Adrenal gland (tissue), 12 donors: ENCODE measurements around the gene CNKSR2. TPM values are rescaled to one million over a fixed set of nuclear protein-coding genes. Genes with fewer than 3 reads are reported as not detected.
A peak's percentile ranks its signal among the peaks of the same experiment; 100 is the strongest.

Experiments used
- DNase-seq, 7 donors: peaks; one replicate each; pipeline ENCODE4 v3.0.0-alpha.2; 2019 to 2020
- H3K27ac ChIP-seq, 5 donors: fragments of 200-600 bp; sonication (generic) in 4 of 5; 1 replicate in 3 of 5; 2 replicates in 2 of 5; pipeline versions ENCODE4 v1.5.1 to v1.8.0; 2016 to 2020; ENCODE audit warnings: mild to moderate bottlenecking in 1 of 5
- H3K27me3 ChIP-seq: fragments of 200-600 bp; 2 replicates; pipeline ENCODE4 v1.8.0; 2021
- H3K36me3 ChIP-seq, 2 donors: fragments of 200-600 bp; replicated peaks in 1 of 2; 1 replicate in 1 of 2; 2 replicates in 1 of 2; pipeline versions ENCODE4 v1.5.1 to v1.8.0; 2018 to 2022
- H3K4me1 ChIP-seq, 2 donors: fragments of 200-600 bp; replicated peaks in 1 of 2; 1 replicate in 1 of 2; 2 replicates in 1 of 2; pipeline versions ENCODE4 v1.5.1 to v1.8.0; 2018 to 2021
- H3K4me3 ChIP-seq, 4 donors: fragments of 200-600 bp; sonication (generic) in 3 of 4; one replicate each; pipeline ENCODE4 v1.5.1; 2016 to 2018
- H3K9me3 ChIP-seq, 3 donors: fragments of 200-600 bp; sonication (generic) in 1 of 3; replicated peaks in 1 of 3; 1 replicate in 2 of 3; 2 replicates in 1 of 3; pipeline versions ENCODE4 v1.5.1 to v1.8.0; 2016 to 2021
- POLR2A ChIP-seq, 2 donors: fragments of 450-650 bp; IDR thresholded peaks; one replicate each; pipeline ENCODE4 v1.6.1; 2017; ENCODE audit warnings: antibody characterized with exemption in 2 of 2, mild to moderate bottlenecking in 2 of 2, moderate library complexity in 1 of 2
- WGBS, 4 donors: extraction: QIAGEN DNeasy Blood & Tissue Kit in 2 of 4; methylation state at CpG; one replicate each; pipeline versions ENCODE4 v1.1.5 to v1.1.7; 2013 to 2017; 5-methylcytosine and 5-hydroxymethylcytosine counted together
- intact Hi-C, 2 donors: fragments of 100-400 bp; cut with DNase I; formaldehyde crosslinking; loops; one replicate each; pipeline versions ENCODE4 v1.14.1 to v1.15.0; 2022 to 2023
- polyA plus RNA-seq, 3 donors: library from polyadenylated mRNA; stranded (reverse); fragments of 200-250 nt in 2 of 3; fragments of 350-450 nt in 1 of 3; fragmentation: Illumina TruSeq in 1 of 3; extraction: RNeasy Lipid Tissue Mini Kit (QIAGEN cat#74804) in 1 of 3; gene quantifications; one replicate each; pipeline ENCODE4 v1.2.3, GENCODE V29; 2013 to 2014
- total RNA-seq, 9 donors: library from RNA; depleted of rRNA in 4 of 9; stranded (reverse); fragments of >200 nt in 4 of 9; fragments of 120-200 nt in 1 of 9; fragmentation: NEBNext Ultra II Directional in 1 of 9; extraction: Animal tissue kit (Norgen Biotek cat#: 25700) in 1 of 9; gene quantifications; one replicate each; pipeline versions ENCODE4 v1.1.0 to v1.2.4, GENCODE V29; 2013 to 2023
- TF ChIP-seq, protein P1 (sequence below), 6 experiments: fragments of 450-650 bp in 4 of 6; fragments of 200-600 bp in 2 of 6; sonication (generic) in 1 of 6; IDR thresholded peaks; 1 replicate in 5 of 6; 2 replicates in 1 of 6; pipeline versions ENCODE4 v1.5.1 to v1.8.0; 2016 to 2021; ENCODE audit warnings: antibody characterized with exemption in 6 of 6, mild to moderate bottlenecking in 2 of 6, moderate library complexity in 1 of 6
- donor health status: healthy with polysubstance abuse.
- donor health status: Bipolar disorder and iron deficiency.
- donor health status: DM: yes; HTN: yes; CAD: no.
- donor health status: DM: no; HTN: no; CAD: no.
- donor health status: DM: no; HTN: no; CAD: no.
- donor health status: DM: yes; HTN: yes; CAD: no.

Gene CNKSR2
- total and polyA plus RNA-seq, 12 donors: 1.5 to 18.2 (median 3.8) TPM

DNA sequence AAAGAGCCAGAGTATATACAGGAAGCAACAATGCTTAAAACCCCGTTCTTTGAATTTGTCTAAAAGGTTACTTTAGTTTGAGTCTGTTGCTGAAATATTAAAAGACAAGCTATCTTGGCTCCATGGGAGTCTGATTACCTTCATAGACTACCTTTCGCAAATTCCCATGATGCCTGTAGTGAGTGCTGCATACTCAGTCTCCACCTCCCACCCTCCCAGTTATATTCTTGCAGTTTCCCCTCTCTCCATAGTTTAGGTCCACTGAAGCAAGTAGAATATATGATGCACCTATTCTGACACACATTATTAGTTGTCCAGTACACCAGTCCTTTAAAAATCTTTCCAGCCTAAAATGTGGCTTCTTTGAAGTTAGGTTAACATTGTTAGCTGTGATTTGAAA is 2.4 kb downstream of the CNKSR2 start:
- Histone ChIP-seq H3K36me3 (no peaks in the 10 kb centered on the region), H3K27me3 (peaks cover 26% of the 10 kb centered on the region), H3K4me1 (no peaks in the 10 kb centered on the region), H3K27ac (no peak overlapping the region), H3K9me3 (no peaks in the 10 kb centered on the region), H3K4me3 (no peak overlapping the region)
- no peak for DNase-seq
- intact Hi-C loops: no loop called here
- no peak for TF ChIP-seq POLR2A (IDR thresholded peaks at IDR 0.05)
- TF ChIP-seq, protein P1, sequence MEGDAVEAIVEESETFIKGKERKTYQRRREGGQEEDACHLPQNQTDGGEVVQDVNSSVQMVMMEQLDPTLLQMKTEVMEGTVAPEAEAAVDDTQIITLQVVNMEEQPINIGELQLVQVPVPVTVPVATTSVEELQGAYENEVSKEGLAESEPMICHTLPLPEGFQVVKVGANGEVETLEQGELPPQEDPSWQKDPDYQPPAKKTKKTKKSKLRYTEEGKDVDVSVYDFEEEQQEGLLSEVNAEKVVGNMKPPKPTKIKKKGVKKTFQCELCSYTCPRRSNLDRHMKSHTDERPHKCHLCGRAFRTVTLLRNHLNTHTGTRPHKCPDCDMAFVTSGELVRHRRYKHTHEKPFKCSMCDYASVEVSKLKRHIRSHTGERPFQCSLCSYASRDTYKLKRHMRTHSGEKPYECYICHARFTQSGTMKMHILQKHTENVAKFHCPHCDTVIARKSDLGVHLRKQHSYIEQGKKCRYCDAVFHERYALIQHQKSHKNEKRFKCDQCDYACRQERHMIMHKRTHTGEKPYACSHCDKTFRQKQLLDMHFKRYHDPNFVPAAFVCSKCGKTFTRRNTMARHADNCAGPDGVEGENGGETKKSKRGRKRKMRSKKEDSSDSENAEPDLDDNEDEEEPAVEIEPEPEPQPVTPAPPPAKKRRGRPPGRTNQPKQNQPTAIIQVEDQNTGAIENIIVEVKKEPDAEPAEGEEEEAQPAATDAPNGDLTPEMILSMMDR (IDR thresholded peaks at IDR 0.05): no peak
- 65 to 78% (median 68%) methylated on average over 2 of the region's 2 CpGs for WGBS, 4 donors

DNA sequence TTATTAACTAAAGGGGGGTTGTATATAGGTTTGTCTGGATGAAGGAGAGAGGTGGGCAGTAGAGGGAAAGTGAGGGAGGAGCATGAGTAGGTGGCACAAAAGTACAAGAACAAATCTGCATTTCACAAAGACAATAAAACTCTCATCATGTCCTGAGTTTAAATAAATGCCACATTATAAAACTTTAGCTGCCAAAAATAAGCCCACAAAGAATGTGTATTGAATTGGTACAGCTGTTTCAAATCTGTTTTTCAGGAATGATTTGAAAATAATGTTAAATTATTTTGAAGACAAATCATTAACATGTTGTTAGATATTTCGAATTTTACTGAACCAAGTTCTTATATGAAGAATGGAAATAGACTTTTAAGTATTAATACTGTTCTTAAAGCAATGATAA is 5.8 kb downstream of the CNKSR2 start:
- peaks cover 22% of the 10 kb centered on the region for H3K27me3 ChIP-seq
- no peak for DNase-seq
- TF ChIP-seq, protein P1 (IDR thresholded peaks at IDR 0.05): no peak
- no peak for TF ChIP-seq POLR2A (IDR thresholded peaks at IDR 0.05)
- H3K9me3 ChIP-seq: no peaks in the 10 kb centered on the region
- no peak overlapping the region for H3K27ac ChIP-seq
- no peaks in the 10 kb centered on the region for H3K4me1 ChIP-seq
- H3K4me3 ChIP-seq: no peak overlapping the region
- intact Hi-C loops: no loop called here
- WGBS, 4 donors: 42 to 68% (median 59%) methylated on average over 1 of the region's 1 CpG
- no peaks in the 10 kb centered on the region for H3K36me3 ChIP-seq

DNA sequence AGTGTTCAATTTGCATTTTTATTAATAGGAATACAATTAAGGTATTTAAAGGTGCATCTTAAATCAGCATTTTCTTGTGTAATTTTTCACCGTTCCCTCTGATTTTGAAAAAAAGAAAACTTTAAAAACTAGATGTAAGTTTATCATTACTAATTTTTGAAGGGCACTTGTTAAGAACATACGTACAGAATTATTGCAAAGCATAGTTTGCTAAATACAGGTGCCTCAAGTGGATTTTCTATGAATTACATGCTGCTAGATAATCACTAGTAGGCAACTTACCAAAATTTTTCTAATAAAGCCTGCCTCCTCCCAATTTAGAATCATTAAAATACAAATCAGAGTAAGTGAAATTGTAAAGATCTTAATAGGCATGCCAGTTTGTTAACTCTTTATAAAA is 8.5 kb downstream of the CNKSR2 start:
- H3K4me1 ChIP-seq: no peaks in the 10 kb centered on the region
- intact Hi-C loops: no loop called here
- H3K27me3 ChIP-seq: peaks cover 2% of the 10 kb centered on the region
- no peaks in the 10 kb centered on the region for H3K36me3 ChIP-seq
- TF ChIP-seq POLR2A (IDR thresholded peaks at IDR 0.05): no peak
- TF ChIP-seq, protein P1 (IDR thresholded peaks at IDR 0.05): peak in 4 of 6 experiments; percentile 10 to 38 (median 23)
- H3K4me3 ChIP-seq: no peak overlapping the region
- no peak overlapping the region for H3K27ac ChIP-seq
- no peaks in the 10 kb centered on the region for H3K9me3 ChIP-seq
- DNase-seq: no peak
- 41 to 63% (median 49%) methylated on average over 2 of the region's 2 CpGs for WGBS, 4 donors

- intact Hi-C loops: no loop called here
- WGBS, 4 donors: 13 to 17% (median 15%) methylated on average over 2 of the region's 2 CpGs
- Histone ChIP-seq H3K27me3 (no peaks in the 10 kb centered on the region), H3K27ac (no peak overlapping the region), H3K4me3 (no peak overlapping the region), H3K9me3 (no peaks in the 10 kb centered on the region), H3K4me1 (no peaks in the 10 kb centered on the region), H3K36me3 (no peaks in the 10 kb centered on the region)
- DNase-seq: no peak
- TF ChIP-seq POLR2A (IDR thresholded peaks at IDR 0.05): no peak
- TF ChIP-seq, protein P1 (IDR thresholded peaks at IDR 0.05): no peak
These were observed 9.3 kb downstream of the CNKSR2 start for GRCh38 chrX:21383546-21383945.
